Measurements from ENCODE around the gene MOV10L1. TPM values are rescaled to one million over a fixed set of nuclear protein-coding genes. Genes with fewer than 3 reads are reported as not detected.

The MOV10L1 gene
- total and polyA plus RNA-seq, 5 donors from 2014 or later, result not detected

- no peak for DNase-seq
Observed at GRCh38 chr22:50183141-50183971, 93.5 kb downstream of the MOV10L1 start.

DNA sequence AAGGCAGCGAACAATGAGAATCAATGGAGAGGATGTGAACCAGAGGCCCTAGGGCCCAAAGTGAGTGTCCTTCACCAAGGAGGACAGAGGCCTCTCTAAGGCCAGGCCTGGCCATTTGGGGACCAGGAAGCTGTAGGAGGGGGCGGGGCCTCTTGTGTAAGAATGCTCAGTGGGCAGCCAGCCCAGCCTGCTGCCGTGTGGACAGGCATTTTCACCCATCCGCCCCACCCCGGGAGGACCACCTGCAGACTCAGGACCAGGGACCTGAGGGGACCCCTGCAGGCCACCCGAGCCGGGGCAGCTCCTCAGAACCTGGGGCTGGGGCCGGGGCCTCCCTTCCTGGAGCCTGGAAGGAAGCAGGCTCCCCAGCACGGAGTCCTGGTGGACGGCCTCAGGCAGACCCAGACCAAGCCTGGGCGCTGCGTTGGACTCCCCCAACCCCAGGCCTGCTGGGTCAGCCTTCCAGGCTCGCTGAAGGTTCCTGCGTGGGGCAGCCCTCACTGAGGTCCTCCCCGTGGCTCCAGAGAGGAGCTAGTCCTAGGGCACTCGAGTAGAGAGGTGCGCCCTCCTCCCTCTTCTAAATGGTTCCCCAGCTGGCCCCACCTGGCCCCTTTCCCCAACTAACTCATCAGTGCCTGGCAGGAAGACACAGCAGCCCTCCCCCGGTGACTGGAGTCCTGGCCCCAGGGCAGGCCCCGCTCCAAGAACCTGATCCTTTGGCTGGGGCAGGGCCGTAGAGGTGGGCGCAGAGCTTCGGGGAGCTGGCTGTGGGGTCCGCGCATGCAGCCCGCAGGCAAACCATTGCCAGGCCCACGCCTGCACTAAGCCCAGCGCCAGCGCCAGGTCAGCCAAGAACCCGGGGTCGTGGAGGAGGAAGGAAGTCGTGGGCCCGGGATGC lies 94.4 kb downstream of the MOV10L1 start:
- Histone ChIP-seq H3K36me3 (ENCODE audit: control insufficient read depth, insufficient read depth, low read length) (no peaks in the 10 kb centered on the region), H3K27ac (ENCODE audit: insufficient read depth, low read length, poor library complexity, severe bottlenecking) (no peak overlapping the region), H3K4me1 (ENCODE audit: control insufficient read depth, insufficient read depth, low read length, poor library complexity, severe bottlenecking) (peaks cover 32% of the 10 kb centered on the region), H3K4me3 (ENCODE audit: low read depth, low read length) (no peak overlapping the region), H3K9me3 (ENCODE audit: control insufficient read depth in 2 of 2, low read length in 2 of 2) (no peaks in the 10 kb centered on the region), H3K27me3 (ENCODE audit: control insufficient read depth, insufficient read depth, low read length) (no peaks in the 10 kb centered on the region)
- no peaks in the 10 kb centered on the region for H3K36me3 Mint-ChIP-seq
- no peaks in the 10 kb centered on the region for H3K27me3 Mint-ChIP-seq
- H3K9me3 Mint-ChIP-seq, result no peaks in the 10 kb centered on the region
- ATAC-seq (ENCODE audit: low read depth in 2 of 2), result no peak
- no peak for DNase-seq
- H3K4me3 Mint-ChIP-seq, result peak overlapping the region; percentile 68 to 93 (median 76)
- H3K27ac Mint-ChIP-seq, result no peak overlapping the region
- peaks cover 0 to 33% (median 6%) of the 10 kb centered on the region in 4 donors for H3K4me1 Mint-ChIP-seq

More at GRCh38 chr22:50183141-50183971, 93.5 kb downstream of the MOV10L1 start:
- Mint-ChIP-seq H3K9me3 (no peaks in the 10 kb centered on the region), H3K4me3 (peak overlapping the region; percentile 61 to 87 (median 74)), H3K4me1 (peaks cover 0 to 25% (median 6%) of the 10 kb centered on the region in 4 donors), H3K27ac (no peak overlapping the region), H3K27me3 (no peaks in the 10 kb centered on the region), H3K36me3 (no peaks in the 10 kb centered on the region)
- Histone ChIP-seq H3K27me3 (ENCODE audit: control insufficient read depth, insufficient read depth, low read length) (no peaks in the 10 kb centered on the region), H3K36me3 (ENCODE audit: control insufficient read depth, insufficient read depth, low read length) (no peaks in the 10 kb centered on the region), H3K4me3 (ENCODE audit: low read depth, low read length) (no peak overlapping the region), H3K9me3 (ENCODE audit: control insufficient read depth in 2 of 2, low read length in 2 of 2) (no peaks in the 10 kb centered on the region), H3K27ac (ENCODE audit: insufficient read depth, low read length, poor library complexity, severe bottlenecking) (no peak overlapping the region), H3K4me1 (ENCODE audit: control insufficient read depth, insufficient read depth, low read length, poor library complexity, severe bottlenecking) (peaks cover 23% of the 10 kb centered on the region)
- no peak for ATAC-seq (ENCODE audit: low read depth in 2 of 2)

DNA sequence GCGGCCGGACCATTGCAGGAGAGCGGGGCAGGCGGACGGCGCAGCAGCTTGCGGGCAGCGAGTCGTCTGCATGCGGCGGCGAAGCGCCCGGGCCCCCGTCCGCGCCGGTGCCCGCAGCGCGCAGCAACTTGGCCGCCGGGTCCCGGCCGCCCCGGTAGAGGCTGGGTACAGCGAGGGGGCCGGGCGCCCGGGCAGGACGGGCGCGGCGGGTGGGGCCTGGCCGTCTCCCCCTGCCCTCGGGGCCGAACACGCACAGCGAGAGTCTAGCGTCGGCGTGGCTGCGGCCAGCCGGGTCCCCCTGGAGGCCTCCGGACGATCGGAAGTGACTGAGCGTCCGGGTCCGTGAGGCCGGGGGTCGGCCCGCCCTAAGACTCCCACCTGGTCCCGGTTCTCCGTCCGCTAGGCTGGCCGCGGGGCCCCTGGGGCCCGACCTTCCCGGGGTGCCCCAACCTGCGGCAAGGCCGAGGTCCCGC lies 95.1 kb downstream of the MOV10L1 start:
- no peak overlapping the region for H3K4me3 ChIP-seq (ENCODE audit: low read depth, low read length)
- DNase-seq (no peak), ATAC-seq (ENCODE audit: low read depth in 2 of 2) (no peak)
- Mint-ChIP-seq H3K27me3 (no peaks in the 10 kb centered on the region), H3K9me3 (no peaks in the 10 kb centered on the region), H3K4me3 (peak overlapping the region; percentile 59 to 93 (median 88)), H3K4me1 (peaks cover 0 to 36% (median 5%) of the 10 kb centered on the region in 4 donors), H3K27ac (no peak overlapping the region), H3K36me3 (no peaks in the 10 kb centered on the region)
- H3K27me3 ChIP-seq (ENCODE audit: control insufficient read depth, insufficient read depth, low read length), result no peaks in the 10 kb centered on the region
- no peaks in the 10 kb centered on the region for H3K9me3 ChIP-seq (ENCODE audit: control insufficient read depth in 2 of 2, low read length in 2 of 2)
- H3K4me1 ChIP-seq (ENCODE audit: control insufficient read depth, insufficient read depth, low read length, poor library complexity, severe bottlenecking), result peaks cover 39% of the 10 kb centered on the region
- H3K27ac ChIP-seq (ENCODE audit: insufficient read depth, low read length, poor library complexity, severe bottlenecking), result no peak overlapping the region
- no peaks in the 10 kb centered on the region for H3K36me3 ChIP-seq (ENCODE audit: control insufficient read depth, insufficient read depth, low read length)

DNA sequence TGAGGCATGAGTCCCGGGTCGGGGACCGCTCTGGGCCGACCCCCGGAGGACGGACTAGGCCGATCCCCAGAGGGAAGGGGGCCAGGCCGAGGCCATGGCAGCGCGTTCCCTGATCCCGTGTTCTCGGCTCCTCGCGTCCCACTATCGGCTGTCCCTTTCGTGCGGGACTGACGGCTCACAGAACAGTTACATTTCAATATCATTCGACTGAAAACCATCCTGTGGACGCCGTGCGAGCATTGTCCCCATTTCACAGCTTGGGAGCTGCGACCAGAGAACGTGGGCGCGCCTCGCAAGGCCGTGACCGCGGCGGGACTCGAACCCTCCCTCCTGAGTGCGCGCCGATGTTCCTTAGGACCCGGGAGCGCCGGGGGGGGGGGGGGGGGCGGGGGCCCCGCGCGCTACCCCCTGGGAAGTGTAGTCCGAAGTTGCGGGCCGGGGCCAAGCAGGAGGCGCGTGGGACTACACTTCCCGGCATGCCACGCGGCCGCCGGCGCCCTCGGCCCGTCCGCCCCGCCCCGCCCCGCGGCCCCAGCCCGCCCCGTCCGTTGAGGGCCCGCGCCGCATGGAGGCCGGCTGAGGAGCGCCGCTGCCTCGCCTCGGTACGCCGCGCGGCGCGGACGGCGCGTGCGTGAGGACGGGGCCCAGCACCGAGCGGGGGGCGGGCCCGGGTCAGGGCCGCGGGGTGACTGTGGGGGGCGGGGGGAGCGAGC lies 95.7 kb downstream of the MOV10L1 start, which contains the start of gene TRABD:
TSS of gene TRABD (plus strand) at position 539 of the 713 bp plus-strand sequence. CDS start 7,148 bp downstream, outside the sequence.
- peak within 1 kb of the TSS; percentile 89 to 95 (median 92) for H3K27ac Mint-ChIP-seq
- H3K9me3 Mint-ChIP-seq, result no peaks in the 10 kb centered on the region
- Histone ChIP-seq H3K27me3 (ENCODE audit: control insufficient read depth, insufficient read depth, low read length) (no peaks in the 10 kb centered on the region), H3K4me1 (ENCODE audit: control insufficient read depth, insufficient read depth, low read length, poor library complexity, severe bottlenecking) (peaks cover 45% of the 10 kb centered on the region), H3K4me3 (ENCODE audit: low read depth, low read length) (peak within 1 kb of the TSS; percentile 63), H3K36me3 (ENCODE audit: control insufficient read depth, insufficient read depth, low read length) (no peaks in the 10 kb centered on the region), H3K9me3 (ENCODE audit: control insufficient read depth in 2 of 2, low read length in 2 of 2) (no peaks in the 10 kb centered on the region), H3K27ac (ENCODE audit: insufficient read depth, low read length, poor library complexity, severe bottlenecking) (peak within 1 kb of the TSS; percentile 77)
- H3K4me3 Mint-ChIP-seq, result peak within 1 kb of the TSS; percentile 94 to 100 (median 96)
- peaks cover 0 to 39% (median 5%) of the 10 kb centered on the region in 4 donors for H3K4me1 Mint-ChIP-seq
- DNase-seq (peak; percentile 82 to 91 (median 88)), ATAC-seq (ENCODE audit: low read depth in 2 of 2) (peak; percentile 85 to 88)
- no peaks in the 10 kb centered on the region for H3K27me3 Mint-ChIP-seq
- no peaks in the 10 kb centered on the region for H3K36me3 Mint-ChIP-seq

- DNase-seq (no peak), ATAC-seq (ENCODE audit: low read depth in 2 of 2) (no peak)
- Histone ChIP-seq H3K4me3 (ENCODE audit: low read depth, low read length) (peak overlapping the region; percentile 63), H3K27ac (ENCODE audit: insufficient read depth, low read length, poor library complexity, severe bottlenecking) (peak overlapping the region; percentile 77), H3K4me1 (ENCODE audit: control insufficient read depth, insufficient read depth, low read length, poor library complexity, severe bottlenecking) (peaks cover 51% of the 10 kb centered on the region), H3K36me3 (ENCODE audit: control insufficient read depth, insufficient read depth, low read length) (no peaks in the 10 kb centered on the region), H3K27me3 (ENCODE audit: control insufficient read depth, insufficient read depth, low read length) (no peaks in the 10 kb centered on the region), H3K9me3 (ENCODE audit: control insufficient read depth in 2 of 2, low read length in 2 of 2) (no peaks in the 10 kb centered on the region)
- Mint-ChIP-seq H3K9me3 (no peaks in the 10 kb centered on the region), H3K27me3 (no peaks in the 10 kb centered on the region), H3K27ac (peak overlapping the region; percentile 89 to 95 (median 92)), H3K36me3 (peaks cover under 1% of the 10 kb centered on the region), H3K4me1 (peaks cover 0 to 42% (median 7%) of the 10 kb centered on the region in 4 donors), H3K4me3 (peak overlapping the region; percentile 94 to 100 (median 96))
Observed at GRCh38 chr22:50186181-50186714, 96.4 kb downstream of the MOV10L1 start.

GRCh38 chr22:50186761-50187523 lies 97.1 kb downstream of the MOV10L1 start:
- DNase-seq (peak in 1 of 3 donors; percentile 35), ATAC-seq (ENCODE audit: low read depth in 2 of 2) (no peak)
- Histone ChIP-seq H3K4me1 (ENCODE audit: control insufficient read depth, insufficient read depth, low read length, poor library complexity, severe bottlenecking) (peaks cover 58% of the 10 kb centered on the region), H3K9me3 (ENCODE audit: control insufficient read depth in 2 of 2, low read length in 2 of 2) (no peaks in the 10 kb centered on the region), H3K4me3 (ENCODE audit: low read depth, low read length) (peak overlapping the region; percentile 63), H3K27me3 (ENCODE audit: control insufficient read depth, insufficient read depth, low read length) (no peaks in the 10 kb centered on the region), H3K36me3 (ENCODE audit: control insufficient read depth, insufficient read depth, low read length) (no peaks in the 10 kb centered on the region), H3K27ac (ENCODE audit: insufficient read depth, low read length, poor library complexity, severe bottlenecking) (peak overlapping the region; percentile 77)
- H3K27me3 Mint-ChIP-seq, result no peaks in the 10 kb centered on the region
- peaks cover 0 to 48% (median 12%) of the 10 kb centered on the region in 4 donors for H3K4me1 Mint-ChIP-seq
- peaks cover 5% of the 10 kb centered on the region for H3K36me3 Mint-ChIP-seq
- H3K9me3 Mint-ChIP-seq, result no peaks in the 10 kb centered on the region
- peak overlapping the region; percentile 94 to 100 (median 96) for H3K4me3 Mint-ChIP-seq
- H3K27ac Mint-ChIP-seq, result peak overlapping the region; percentile 92 to 95 (median 95)
